Endothelial cell of umbilical vein (primary cell): ENCODE data around the gene MYZAP.

Experiments used
- POLR2A ChIP-seq: IDR thresholded peaks from 2 replicates; pipeline ENCODE4 v1.6.1; 2012; ENCODE audit warnings: low read depth, mild to moderate bottlenecking, control low read depth, low read length
- POLR2AphosphoS5 ChIP-seq: IDR thresholded peaks from 2 replicates; pipeline ENCODE4 v1.6.1; 2012; ENCODE audit warnings: low read depth, mild to moderate bottlenecking, control low read depth, low read length, moderate library complexity; ENCODE audit not compliant: insufficient read depth
- TF ChIP-seq, protein P1 (sequence below), 2 donors: IDR thresholded peaks; 1 replicate in 1 of 2; 2 replicates in 1 of 2; pipeline ENCODE4 v1.5.1; 2011; ENCODE audit warnings: low read length in 2 of 2, mild to moderate bottlenecking in 2 of 2, moderate library complexity in 2 of 2, control low read depth in 1 of 2, inconsistent platforms in 1 of 2, low read depth in 1 of 2; ENCODE audit not compliant: insufficient read depth in 1 of 2; ENCODE audit errors: extremely low read depth in 1 of 2
- TF ChIP-seq, protein P2 (sequence below): IDR thresholded peaks from 2 replicates; pipeline ENCODE4 v1.6.1; 2011; ENCODE audit not compliant: insufficient read depth, insufficient read length

DNA sequence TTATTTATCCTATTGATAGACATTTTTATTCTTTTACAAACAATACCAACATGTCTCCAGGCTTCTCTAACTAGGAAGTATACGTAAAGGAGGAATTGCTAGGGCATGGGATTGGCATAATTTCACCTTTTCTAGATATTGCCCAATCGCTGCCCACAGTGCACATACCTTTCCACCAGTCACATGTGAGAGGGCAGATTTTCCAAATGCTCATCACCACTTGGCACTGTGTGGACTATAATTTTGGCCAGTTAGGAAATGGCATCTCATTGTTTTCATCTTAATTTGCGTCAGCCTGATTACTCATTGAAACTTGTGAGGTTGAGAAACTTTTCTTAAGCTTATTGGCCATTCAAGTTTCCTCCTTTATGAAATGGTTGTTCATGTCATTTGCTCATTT, 57.4 kb downstream of the MYZAP start:
- TF ChIP-seq, protein P1, sequence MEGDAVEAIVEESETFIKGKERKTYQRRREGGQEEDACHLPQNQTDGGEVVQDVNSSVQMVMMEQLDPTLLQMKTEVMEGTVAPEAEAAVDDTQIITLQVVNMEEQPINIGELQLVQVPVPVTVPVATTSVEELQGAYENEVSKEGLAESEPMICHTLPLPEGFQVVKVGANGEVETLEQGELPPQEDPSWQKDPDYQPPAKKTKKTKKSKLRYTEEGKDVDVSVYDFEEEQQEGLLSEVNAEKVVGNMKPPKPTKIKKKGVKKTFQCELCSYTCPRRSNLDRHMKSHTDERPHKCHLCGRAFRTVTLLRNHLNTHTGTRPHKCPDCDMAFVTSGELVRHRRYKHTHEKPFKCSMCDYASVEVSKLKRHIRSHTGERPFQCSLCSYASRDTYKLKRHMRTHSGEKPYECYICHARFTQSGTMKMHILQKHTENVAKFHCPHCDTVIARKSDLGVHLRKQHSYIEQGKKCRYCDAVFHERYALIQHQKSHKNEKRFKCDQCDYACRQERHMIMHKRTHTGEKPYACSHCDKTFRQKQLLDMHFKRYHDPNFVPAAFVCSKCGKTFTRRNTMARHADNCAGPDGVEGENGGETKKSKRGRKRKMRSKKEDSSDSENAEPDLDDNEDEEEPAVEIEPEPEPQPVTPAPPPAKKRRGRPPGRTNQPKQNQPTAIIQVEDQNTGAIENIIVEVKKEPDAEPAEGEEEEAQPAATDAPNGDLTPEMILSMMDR (IDR thresholded peaks at IDR 0.05; ENCODE audit: extremely low read depth in 1 of 2, insufficient read depth in 1 of 2, low read depth in 1 of 2, low read length in 2 of 2): no peak
- TF ChIP-seq POLR2AphosphoS5: no peak
- no peak for TF ChIP-seq POLR2A
- TF ChIP-seq, protein P2, sequence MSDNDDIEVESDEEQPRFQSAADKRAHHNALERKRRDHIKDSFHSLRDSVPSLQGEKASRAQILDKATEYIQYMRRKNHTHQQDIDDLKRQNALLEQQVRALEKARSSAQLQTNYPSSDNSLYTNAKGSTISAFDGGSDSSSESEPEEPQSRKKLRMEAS: no peak
